Thoracic aorta (tissue), 2 donors: ENCODE results near the gene ARHGAP32. TPM values are rescaled to one million over a fixed set of nuclear protein-coding genes. Genes with fewer than 3 reads are reported as not detected.

Source experiments
- ATAC-seq: fragments of 150-250 bp; one replicate; pipeline ENCODE4 v1.8.0; 2017; ENCODE audit warnings: low read depth; ENCODE audit not compliant: insufficient number of reproducible peaks, low FRiP score
- DNase-seq: peaks from one replicate; pipeline ENCODE4 v3.0.0-alpha.2; 2020; ENCODE audit warnings: low spot score
- H3K27ac ChIP-seq, 2 donors: fragments of 200-600 bp; sonication (generic); 1 replicate in 1 of 2; 2 replicates in 1 of 2; pipeline ENCODE4 v1.5.1; 2016; ENCODE audit warnings: mild to moderate bottlenecking in 2 of 2, moderate library complexity in 2 of 2
- H3K27me3 ChIP-seq: fragments of 200-600 bp; sonication (generic); replicated peaks from 2 replicates; pipeline ENCODE4 v1.6.0; 2016; ENCODE audit warnings: mild to moderate bottlenecking; ENCODE audit not compliant: insufficient read depth
- H3K36me3 ChIP-seq: fragments of 200-600 bp; sonication (generic); one replicate; pipeline ENCODE4 v1.5.1; 2016
- H3K4me1 ChIP-seq, 2 donors: fragments of 200-600 bp; sonication (generic); 1 replicate in 1 of 2; 2 replicates in 1 of 2; pipeline versions ENCODE4 v1.5.1 to v1.6.0; 2016; ENCODE audit warnings: low read depth in 2 of 2, mild to moderate bottlenecking in 1 of 2; ENCODE audit not compliant: control insufficient read depth in 1 of 2
- H3K4me3 ChIP-seq: fragments of 200-600 bp; sonication (generic); 2 replicates; pipeline ENCODE4 v1.5.1; 2016; ENCODE audit warnings: mild to moderate bottlenecking
- H3K9me3 ChIP-seq: fragments of 200-600 bp; sonication (generic); 2 replicates; pipeline ENCODE4 v1.5.1; 2016
- CTCF ChIP-seq: fragments of 200-600 bp; sonication (generic); IDR thresholded peaks from one replicate; pipeline ENCODE4 v1.5.1; 2019; ENCODE audit warnings: antibody characterized with exemption
- total RNA-seq, 2 donors: library from RNA; depleted of rRNA; stranded (reverse); fragments of >200 nt; gene quantifications; one replicate each; pipeline versions ENCODE4 v1.1.0 to v1.2.3, GENCODE V29; 2016

ARHGAP32 gene
- total RNA-seq, 2 donors from 2014 or later, result 7.9 to 13.8 TPM

GRCh38 chr11:129213261-129213660, 21.1 kb upstream of the ARHGAP32 start:
- no peak overlapping the region for H3K27ac ChIP-seq
- H3K36me3 ChIP-seq, result no peaks in the 10 kb centered on the region
- H3K27me3 ChIP-seq, result no peaks in the 10 kb centered on the region
- peaks cover 0 to 8% of the 10 kb centered on the region in 2 donors for H3K4me1 ChIP-seq
- H3K9me3 ChIP-seq, result no peaks in the 10 kb centered on the region
- DNase-seq (no peak), ATAC-seq (no peak)
- H3K4me3 ChIP-seq, result no peak overlapping the region
- no peak for TF ChIP-seq CTCF

GRCh38 chr11:129211397-129211796, 19.3 kb upstream of the ARHGAP32 start:
- Histone ChIP-seq H3K4me3 (no peak overlapping the region), H3K36me3 (no peaks in the 10 kb centered on the region), H3K27me3 (no peaks in the 10 kb centered on the region), H3K27ac (no peak overlapping the region), H3K4me1 (peaks cover 0 to 14% of the 10 kb centered on the region in 2 donors), H3K9me3 (no peaks in the 10 kb centered on the region)
- no peak for TF ChIP-seq CTCF
- ATAC-seq, result no peak
- no peak for DNase-seq

GRCh38 chr11:129210831-129211181, 18.7 kb upstream of the ARHGAP32 start:
- H3K36me3 ChIP-seq, result no peaks in the 10 kb centered on the region

GRCh38 chr11:129209891-129210830, 18.0 kb upstream of the ARHGAP32 start:
- H3K4me3 ChIP-seq, result no peak overlapping the region
- TF ChIP-seq CTCF, result no peak
- peaks cover 0 to 14% of the 10 kb centered on the region in 2 donors for H3K4me1 ChIP-seq
- no peaks in the 10 kb centered on the region for H3K9me3 ChIP-seq
- no peaks in the 10 kb centered on the region for H3K27me3 ChIP-seq
- ATAC-seq (no peak), DNase-seq (no peak)
- no peaks in the 10 kb centered on the region for H3K36me3 ChIP-seq
- no peak overlapping the region for H3K27ac ChIP-seq

More at GRCh38 chr11:129210831-129211181, 18.7 kb upstream of the ARHGAP32 start:
- Histone ChIP-seq H3K27me3 (no peaks in the 10 kb centered on the region), H3K27ac (no peak overlapping the region), H3K9me3 (no peaks in the 10 kb centered on the region), H3K4me1 (peaks cover 0 to 14% of the 10 kb centered on the region in 2 donors), H3K4me3 (no peak overlapping the region)
- no peak for TF ChIP-seq CTCF
- no peak for DNase-seq
- no peak for ATAC-seq

- H3K36me3 ChIP-seq, result no peaks in the 10 kb centered on the region
- H3K27me3 ChIP-seq, result no peaks in the 10 kb centered on the region
- no peak overlapping the region for H3K27ac ChIP-seq
- peaks cover 0 to 14% of the 10 kb centered on the region in 2 donors for H3K4me1 ChIP-seq
- DNase-seq, result no peak
- ATAC-seq, result no peak
- H3K9me3 ChIP-seq, result no peaks in the 10 kb centered on the region
- TF ChIP-seq CTCF, result no peak
- no peak overlapping the region for H3K4me3 ChIP-seq
Measured at GRCh38 chr11:129208863-129209262, 16.7 kb upstream of the ARHGAP32 start.
